ENCODE measurements around the gene PLA2G4C.

DNA sequence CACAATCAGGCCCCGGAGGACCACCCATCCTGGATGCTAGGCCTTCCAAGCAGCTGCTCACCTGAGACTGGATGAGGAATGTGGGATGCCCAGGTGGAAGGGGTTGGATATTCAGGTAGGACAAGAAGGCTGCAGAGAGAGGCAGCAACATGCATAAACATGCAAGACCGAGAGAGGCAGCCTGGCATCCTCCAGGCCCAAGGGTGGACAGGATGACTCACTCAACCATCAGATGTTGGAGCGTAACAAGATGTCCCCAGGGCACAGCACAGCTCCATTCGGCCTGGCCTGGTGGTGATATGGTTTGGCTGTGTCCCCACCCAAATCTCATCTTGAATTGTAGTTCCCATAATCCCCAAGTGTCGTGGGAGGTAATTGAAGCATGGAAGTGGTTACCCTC is 56.8 kb downstream of the PLA2G4C start:
- TF ChIP-seq, protein P1, sequence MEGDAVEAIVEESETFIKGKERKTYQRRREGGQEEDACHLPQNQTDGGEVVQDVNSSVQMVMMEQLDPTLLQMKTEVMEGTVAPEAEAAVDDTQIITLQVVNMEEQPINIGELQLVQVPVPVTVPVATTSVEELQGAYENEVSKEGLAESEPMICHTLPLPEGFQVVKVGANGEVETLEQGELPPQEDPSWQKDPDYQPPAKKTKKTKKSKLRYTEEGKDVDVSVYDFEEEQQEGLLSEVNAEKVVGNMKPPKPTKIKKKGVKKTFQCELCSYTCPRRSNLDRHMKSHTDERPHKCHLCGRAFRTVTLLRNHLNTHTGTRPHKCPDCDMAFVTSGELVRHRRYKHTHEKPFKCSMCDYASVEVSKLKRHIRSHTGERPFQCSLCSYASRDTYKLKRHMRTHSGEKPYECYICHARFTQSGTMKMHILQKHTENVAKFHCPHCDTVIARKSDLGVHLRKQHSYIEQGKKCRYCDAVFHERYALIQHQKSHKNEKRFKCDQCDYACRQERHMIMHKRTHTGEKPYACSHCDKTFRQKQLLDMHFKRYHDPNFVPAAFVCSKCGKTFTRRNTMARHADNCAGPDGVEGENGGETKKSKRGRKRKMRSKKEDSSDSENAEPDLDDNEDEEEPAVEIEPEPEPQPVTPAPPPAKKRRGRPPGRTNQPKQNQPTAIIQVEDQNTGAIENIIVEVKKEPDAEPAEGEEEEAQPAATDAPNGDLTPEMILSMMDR (IDR thresholded peaks at IDR 0.05) = no peak
- TF ChIP-seq POLR2AphosphoS5 (IDR thresholded peaks at IDR 0.05) = no peak
- TF ChIP-seq POLR2A (IDR thresholded peaks at IDR 0.05) = no peak
- TF ChIP-seq EP300 (IDR thresholded peaks at IDR 0.05) = no peak

All from upper lobe of left lung (tissue), 4 donors.